ENCODE results near the gene KRT75.

KRT75 gene

DNA sequence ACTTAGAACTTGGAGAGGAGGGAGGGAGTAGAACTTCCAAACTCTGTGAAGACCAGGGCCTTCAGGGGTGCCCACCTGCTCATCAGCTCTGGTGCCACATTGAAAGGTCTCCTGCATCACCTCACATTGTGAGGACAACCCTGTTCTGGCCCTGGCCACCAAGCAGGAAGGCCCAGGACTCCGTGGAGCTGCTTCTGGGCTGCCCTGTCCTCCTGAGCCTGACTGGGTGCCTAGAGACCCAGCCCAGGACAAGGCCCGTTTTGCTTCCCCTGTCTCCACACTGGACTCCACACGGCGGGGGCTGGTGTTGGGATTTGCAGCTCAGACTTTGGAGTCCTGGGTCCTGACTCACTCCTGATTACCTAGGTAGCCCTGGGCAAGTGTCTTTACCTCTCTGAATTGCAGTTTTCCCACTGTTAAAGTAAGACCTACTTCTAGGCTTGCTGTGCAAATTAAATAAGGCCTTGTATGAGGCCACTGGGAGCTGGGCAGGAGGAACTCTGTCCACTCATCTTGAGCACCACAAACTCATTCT is 15.5 kb downstream of the KRT75 start:
- no CpG with 5 or more reads among the region's 4 CpGs for WGBS (ENCODE audit: extremely low coverage, insufficient coverage, low lambda C conversion rate)
- no peaks in the 10 kb centered on the region for H3K4me1 ChIP-seq (ENCODE audit: control insufficient read depth, low read depth, low read length)
- no peak overlapping the region for H3K18ac ChIP-seq (ENCODE audit: low read length)
- no peak overlapping the region for H2BK15ac ChIP-seq (replicated peaks; ENCODE audit: low read depth)
- H2BK5ac ChIP-seq (ENCODE audit: low read length), result no peak overlapping the region
- H4K8ac ChIP-seq (ENCODE audit: low read depth, low read length), result no peak overlapping the region
- DNase-seq, result no peak
- H3K4me2 ChIP-seq (ENCODE audit: low read length), result no peak overlapping the region
- no peaks in the 10 kb centered on the region for H3K79me1 ChIP-seq (ENCODE audit: low read length)
- H3K56ac ChIP-seq (ENCODE audit: low read length), result no peak overlapping the region
- no peaks in the 10 kb centered on the region for H3K36me3 ChIP-seq (ENCODE audit: control insufficient read depth, insufficient read depth, low read length)
- H4K5ac ChIP-seq (ENCODE audit: low read length), result no peak overlapping the region
- no peak overlapping the region for H3K4ac ChIP-seq (ENCODE audit: low read depth, low read length)
- H2AK5ac ChIP-seq (ENCODE audit: low read length), result no peak overlapping the region
- H2BK120ac ChIP-seq (ENCODE audit: low read depth, low read length), result no peak overlapping the region
- H3K9ac ChIP-seq (ENCODE audit: low read length), result no peak overlapping the region
- no peak overlapping the region for H3K27ac ChIP-seq (ENCODE audit: low read depth, low read length)
- no peaks in the 10 kb centered on the region for H3K27me3 ChIP-seq (ENCODE audit: insufficient read depth, low read length, poor library complexity)
- no peak overlapping the region for H3K4me3 ChIP-seq (ENCODE audit: low read length)
- H3K79me2 ChIP-seq (ENCODE audit: control insufficient read depth, insufficient read depth, low read length), result no peaks in the 10 kb centered on the region
- no peak overlapping the region for H3K23ac ChIP-seq (ENCODE audit: low read length)

DNA sequence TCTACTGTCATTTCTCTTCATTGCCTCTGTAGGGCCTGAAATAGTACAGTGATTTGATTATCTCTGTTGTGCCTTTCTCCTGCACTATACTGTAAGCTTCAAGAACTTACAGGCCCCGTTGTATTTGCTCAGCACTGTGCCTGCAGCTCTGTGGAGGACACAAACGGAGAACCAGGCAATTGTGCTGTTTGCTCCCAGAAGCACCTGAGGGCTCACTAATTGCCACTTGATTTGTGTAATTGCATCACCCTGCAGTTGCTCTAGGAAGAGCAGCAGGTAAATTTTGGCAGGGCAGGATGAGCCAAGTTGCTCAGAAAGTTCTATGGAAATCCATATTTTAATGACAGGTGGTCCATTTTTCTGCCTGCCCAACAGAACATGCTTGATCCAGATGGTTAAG is 16.4 kb downstream of the KRT75 start:
- Histone ChIP-seq H3K79me1 (ENCODE audit: low read length) (no peaks in the 10 kb centered on the region), H3K4me2 (ENCODE audit: low read length) (no peak overlapping the region), H3K18ac (ENCODE audit: low read length) (no peak overlapping the region), H3K56ac (ENCODE audit: low read length) (no peak overlapping the region), H3K36me3 (ENCODE audit: control insufficient read depth, insufficient read depth, low read length) (no peaks in the 10 kb centered on the region), H2BK120ac (ENCODE audit: low read depth, low read length) (no peak overlapping the region), H3K23ac (ENCODE audit: low read length) (no peak overlapping the region), H3K27ac (ENCODE audit: low read depth, low read length) (no peak overlapping the region), H3K4me3 (ENCODE audit: low read length) (no peak overlapping the region), H2BK15ac (replicated peaks; ENCODE audit: low read depth) (no peak overlapping the region), H3K79me2 (ENCODE audit: control insufficient read depth, insufficient read depth, low read length) (no peaks in the 10 kb centered on the region), H3K4me1 (ENCODE audit: control insufficient read depth, low read depth, low read length) (no peaks in the 10 kb centered on the region), H3K9ac (ENCODE audit: low read length) (no peak overlapping the region), H2AK5ac (ENCODE audit: low read length) (no peak overlapping the region), H4K8ac (ENCODE audit: low read depth, low read length) (no peak overlapping the region), H4K5ac (ENCODE audit: low read length) (no peak overlapping the region), H3K27me3 (ENCODE audit: insufficient read depth, low read length, poor library complexity) (no peaks in the 10 kb centered on the region), H2BK5ac (ENCODE audit: low read length) (no peak overlapping the region), H3K4ac (ENCODE audit: low read depth, low read length) (no peak overlapping the region)
- no CpG with 5 or more reads among the region's 2 CpGs for WGBS (ENCODE audit: extremely low coverage, insufficient coverage, low lambda C conversion rate)
- no peak for DNase-seq

DNA sequence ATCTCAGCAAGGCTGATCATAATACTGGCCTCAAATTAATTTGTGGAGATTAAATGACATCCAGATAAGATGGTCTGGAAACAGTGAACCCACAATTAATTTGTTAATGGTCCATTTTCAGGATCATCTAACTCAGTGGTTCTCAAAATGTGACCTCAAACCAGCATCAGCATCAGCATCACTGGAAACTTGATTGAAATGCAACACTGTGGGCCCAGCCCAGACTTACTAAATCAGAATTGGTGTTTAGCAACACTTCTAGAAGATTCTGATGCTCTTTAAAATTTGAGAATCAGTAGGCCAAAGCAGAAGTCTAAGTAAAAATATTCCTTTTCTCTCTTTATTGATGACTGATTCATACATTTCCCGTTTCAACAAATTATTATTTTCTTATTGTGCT is 17.4 kb downstream of the KRT75 start:
- H3K56ac ChIP-seq (ENCODE audit: low read length), result no peak overlapping the region
- no peaks in the 10 kb centered on the region for H3K79me1 ChIP-seq (ENCODE audit: low read length)
- H3K36me3 ChIP-seq (ENCODE audit: control insufficient read depth, insufficient read depth, low read length), result no peaks in the 10 kb centered on the region
- no peak overlapping the region for H3K9ac ChIP-seq (ENCODE audit: low read length)
- no peak overlapping the region for H3K4me3 ChIP-seq (ENCODE audit: low read length)
- WGBS (ENCODE audit: extremely low coverage, insufficient coverage, low lambda C conversion rate), result no CpG with 5 or more reads among the region's 1 CpG
- H3K23ac ChIP-seq (ENCODE audit: low read length), result no peak overlapping the region
- no peak overlapping the region for H2BK5ac ChIP-seq (ENCODE audit: low read length)
- no peak overlapping the region for H3K27ac ChIP-seq (ENCODE audit: low read depth, low read length)
- H2AK5ac ChIP-seq (ENCODE audit: low read length), result no peak overlapping the region
- H3K27me3 ChIP-seq (ENCODE audit: insufficient read depth, low read length, poor library complexity), result no peaks in the 10 kb centered on the region
- H2BK120ac ChIP-seq (ENCODE audit: low read depth, low read length), result no peak overlapping the region
- no peak overlapping the region for H3K18ac ChIP-seq (ENCODE audit: low read length)
- H4K5ac ChIP-seq (ENCODE audit: low read length), result no peak overlapping the region
- H3K4me1 ChIP-seq (ENCODE audit: control insufficient read depth, low read depth, low read length), result no peaks in the 10 kb centered on the region
- no peak overlapping the region for H2BK15ac ChIP-seq (replicated peaks; ENCODE audit: low read depth)
- no peak overlapping the region for H3K4me2 ChIP-seq (ENCODE audit: low read length)
- H3K79me2 ChIP-seq (ENCODE audit: control insufficient read depth, insufficient read depth, low read length), result no peaks in the 10 kb centered on the region
- H3K4ac ChIP-seq (ENCODE audit: low read depth, low read length), result no peak overlapping the region
- H4K8ac ChIP-seq (ENCODE audit: low read depth, low read length), result no peak overlapping the region
- DNase-seq, result no peak

DNA sequence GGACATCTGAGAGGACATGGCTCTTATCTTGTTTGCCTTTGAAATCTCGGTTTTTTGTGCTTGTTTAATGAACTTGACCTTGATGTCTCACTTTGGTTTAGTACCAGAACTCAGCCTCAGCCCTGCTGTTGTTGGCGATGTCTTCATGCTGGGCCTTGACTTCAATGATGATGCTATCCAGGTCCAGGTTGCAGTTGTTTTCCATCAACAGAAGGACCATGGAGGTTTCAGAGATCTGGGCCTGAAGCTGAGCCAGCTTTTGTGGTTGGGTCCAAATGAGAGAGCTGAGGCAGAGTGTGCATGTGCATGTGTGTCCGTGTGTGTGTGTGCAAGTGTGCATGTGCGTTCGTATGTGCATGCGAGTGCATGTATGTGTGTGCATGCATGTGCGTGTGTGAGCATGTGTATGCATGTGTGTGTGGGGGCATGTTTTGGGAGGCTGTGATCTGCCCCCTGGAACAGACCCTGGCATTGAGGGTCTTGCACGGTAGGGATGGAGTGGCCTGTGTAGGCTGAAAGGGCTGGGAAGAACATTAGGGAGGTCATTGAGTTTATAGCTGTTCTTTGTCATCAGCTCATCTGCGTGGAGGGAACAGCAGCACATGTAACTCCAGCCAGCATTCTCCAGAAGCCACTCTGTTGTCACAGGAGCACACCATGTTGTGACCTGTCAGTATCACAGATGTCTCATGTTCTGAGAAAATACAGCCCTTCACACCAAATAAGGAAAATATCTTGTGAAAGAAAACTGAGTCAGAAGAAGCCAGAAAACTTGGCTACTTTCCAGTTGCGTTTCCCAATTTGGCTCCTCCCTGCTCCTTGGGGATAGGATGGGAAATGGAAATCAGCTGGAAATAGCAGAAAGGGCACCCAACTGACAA is 18.1 kb downstream of the KRT75 start:
- Histone ChIP-seq H2BK15ac (replicated peaks; ENCODE audit: low read depth) (no peak overlapping the region), H3K36me3 (ENCODE audit: control insufficient read depth, insufficient read depth, low read length) (no peaks in the 10 kb centered on the region), H3K27me3 (ENCODE audit: insufficient read depth, low read length, poor library complexity) (no peaks in the 10 kb centered on the region), H3K79me2 (ENCODE audit: control insufficient read depth, insufficient read depth, low read length) (no peaks in the 10 kb centered on the region), H2BK5ac (ENCODE audit: low read length) (no peak overlapping the region), H3K27ac (ENCODE audit: low read depth, low read length) (no peak overlapping the region), H4K8ac (ENCODE audit: low read depth, low read length) (no peak overlapping the region), H3K4me3 (ENCODE audit: low read length) (no peak overlapping the region), H3K56ac (ENCODE audit: low read length) (no peak overlapping the region), H3K23ac (ENCODE audit: low read length) (no peak overlapping the region), H2AK5ac (ENCODE audit: low read length) (no peak overlapping the region), H3K18ac (ENCODE audit: low read length) (no peak overlapping the region), H3K4me1 (ENCODE audit: control insufficient read depth, low read depth, low read length) (no peaks in the 10 kb centered on the region), H4K5ac (ENCODE audit: low read length) (no peak overlapping the region), H3K4me2 (ENCODE audit: low read length) (no peak overlapping the region), H3K9ac (ENCODE audit: low read length) (no peak overlapping the region), H3K4ac (ENCODE audit: low read depth, low read length) (no peak overlapping the region), H3K79me1 (ENCODE audit: low read length) (no peaks in the 10 kb centered on the region), H2BK120ac (ENCODE audit: low read depth, low read length) (no peak overlapping the region)
- no CpG with 5 or more reads among the region's 10 CpGs for WGBS (ENCODE audit: extremely low coverage, insufficient coverage, low lambda C conversion rate)
- no peak for DNase-seq

DNA sequence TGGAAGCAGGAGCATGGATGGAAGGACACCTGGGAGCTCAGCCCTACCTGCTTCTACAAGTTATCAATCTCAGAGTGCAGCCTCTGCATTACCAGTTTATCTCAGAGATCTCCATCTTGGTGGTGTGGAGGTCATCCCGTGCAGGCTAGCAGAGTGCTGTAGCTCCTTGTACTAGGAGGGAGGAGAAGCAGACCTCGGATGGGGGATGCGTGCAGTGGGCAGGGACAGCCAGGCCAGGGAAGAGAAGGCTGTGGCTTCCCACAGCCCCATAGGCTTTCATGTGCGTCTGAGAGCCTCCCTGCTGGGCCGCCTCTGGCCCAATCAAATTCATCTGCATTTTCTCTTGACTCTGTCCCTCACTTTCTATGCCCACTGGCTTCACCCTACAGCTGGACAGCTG is 19.2 kb downstream of the KRT75 start:
- Histone ChIP-seq H2BK120ac (ENCODE audit: low read depth, low read length) (no peak overlapping the region), H3K18ac (ENCODE audit: low read length) (no peak overlapping the region), H3K4me2 (ENCODE audit: low read length) (no peak overlapping the region), H2BK15ac (replicated peaks; ENCODE audit: low read depth) (no peak overlapping the region), H2BK5ac (ENCODE audit: low read length) (no peak overlapping the region), H3K4ac (ENCODE audit: low read depth, low read length) (no peak overlapping the region), H3K9ac (ENCODE audit: low read length) (no peak overlapping the region), H3K27me3 (ENCODE audit: insufficient read depth, low read length, poor library complexity) (no peaks in the 10 kb centered on the region), H3K4me1 (ENCODE audit: control insufficient read depth, low read depth, low read length) (no peaks in the 10 kb centered on the region), H3K79me1 (ENCODE audit: low read length) (no peaks in the 10 kb centered on the region), H3K4me3 (ENCODE audit: low read length) (no peak overlapping the region), H3K27ac (ENCODE audit: low read depth, low read length) (no peak overlapping the region), H2AK5ac (ENCODE audit: low read length) (no peak overlapping the region), H3K23ac (ENCODE audit: low read length) (no peak overlapping the region), H3K79me2 (ENCODE audit: control insufficient read depth, insufficient read depth, low read length) (no peaks in the 10 kb centered on the region), H3K36me3 (ENCODE audit: control insufficient read depth, insufficient read depth, low read length) (no peaks in the 10 kb centered on the region), H3K56ac (ENCODE audit: low read length) (no peak overlapping the region), H4K8ac (ENCODE audit: low read depth, low read length) (no peak overlapping the region), H4K5ac (ENCODE audit: low read length) (no peak overlapping the region)
- no peak for DNase-seq
- WGBS (ENCODE audit: extremely low coverage, insufficient coverage, low lambda C conversion rate), result no CpG with 5 or more reads among the region's 5 CpGs

Measured in mesendoderm (in vitro differentiated cells).